ENCODE results near the gene TLE6. TPM values are rescaled to one million over a fixed set of nuclear protein-coding genes. Genes with fewer than 3 reads are reported as not detected.

The TLE6 gene
- total and polyA plus RNA-seq, 2 donors (not counting 3 experiments of a cell fraction or from before 2014, with no cell fraction given): 1.6 to 1.9 TPM

DNA sequence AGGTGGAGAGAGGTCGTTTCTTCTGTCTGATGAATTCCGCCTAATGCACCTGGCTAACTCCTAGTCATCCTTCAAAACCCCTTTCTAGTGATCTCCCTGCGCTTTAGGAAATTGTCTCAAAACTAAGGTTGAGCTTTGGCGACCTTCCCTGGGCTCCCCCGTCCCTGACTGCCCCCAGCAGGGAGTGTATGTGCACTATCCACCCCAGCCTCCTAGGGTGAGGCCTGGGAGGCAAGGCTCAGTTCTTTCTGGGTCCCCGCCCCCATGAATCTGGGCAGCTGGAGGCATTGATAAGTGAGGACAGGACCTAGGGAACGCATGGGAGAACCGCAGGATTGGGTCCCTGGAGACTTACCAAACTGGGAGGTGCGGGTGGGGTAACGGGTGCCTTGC lies 378 bp downstream of the TLE6 start:
- H3K4me3 ChIP-seq (replicated peaks in 1 of 3; ENCODE audit: insufficient read depth in 1 of 3, low read depth in 1 of 3, low read length in 3 of 3): no peak overlapping the region

GRCh38 chr19:2978166-2978767 lies 903 bp downstream of the TLE6 start:
- ChIA-PET POLR2A (no interaction called here), CTCF (interaction anchor here (0.6 to 4.0 kb wide), 2 partner anchors 27 to 126 kb away, joined by 3 to 22 read pairs; no protein-coding TSS in a partner anchor)
- no peak for TF ChIP-seq FOS (IDR thresholded peaks at IDR 0.05; ENCODE audit: borderline replicate concordance, insufficient read depth, low read length)
- no peak for TF ChIP-seq CTCF (IDR thresholded peaks at IDR 0.05; ENCODE audit: extremely low read depth in 1 of 2, insufficient read depth in 1 of 2, low read depth in 1 of 2, low read length in 2 of 2)
- TF ChIP-seq POLR2AphosphoS5 (IDR thresholded peaks at IDR 0.05; ENCODE audit: insufficient read depth, low read depth, low read length): no peak
- no peak for TF ChIP-seq JUN (IDR thresholded peaks at IDR 0.05; ENCODE audit: borderline replicate concordance, insufficient read depth, insufficient read length, low read depth)
- no peak for TF ChIP-seq EZH2 (IDR thresholded peaks at IDR 0.05; ENCODE audit: borderline replicate concordance, low read depth, low read length, severe bottlenecking)
- TF ChIP-seq POLR2A (IDR thresholded peaks at IDR 0.05; ENCODE audit: low read depth, low read length): no peak
- TF ChIP-seq MYC (IDR thresholded peaks at IDR 0.05; ENCODE audit: low read depth, low read length): no peak
- H3K27me3 ChIP-seq (ENCODE audit: control insufficient read depth in 2 of 2, insufficient read depth in 2 of 2, low read length in 2 of 2): no peaks in the 10 kb centered on the region
- no peak overlapping the region for H3K4me3 ChIP-seq (replicated peaks in 1 of 3; ENCODE audit: insufficient read depth in 1 of 3, low read depth in 1 of 3, low read length in 3 of 3)
- H2AFZ ChIP-seq (ENCODE audit: low read depth, low read length): no peak overlapping the region
- H3K4me1 ChIP-seq (ENCODE audit: control insufficient read depth, extremely low read depth, insufficient read depth, low read length): peaks cover 25% of the 10 kb centered on the region
- H3K9ac ChIP-seq (replicated peaks; ENCODE audit: extremely low read depth, insufficient read depth, low read length): no peak overlapping the region
- H4K20me1 ChIP-seq (replicated peaks; ENCODE audit: control insufficient read depth, extremely low read depth, insufficient read depth, low read length): no peaks in the 10 kb centered on the region
- no peak overlapping the region for H3K27ac ChIP-seq (ENCODE audit: insufficient read depth, low read depth, low read length)
- H3K9me3 ChIP-seq (replicated peaks; ENCODE audit: control insufficient read depth, insufficient read depth, low read length): no peaks in the 10 kb centered on the region
- intact Hi-C loops (cut with micrococcal nuclease) (no loop called here), dilution Hi-C loops (cut with MboI; ENCODE audit: extremely low pct_ligation_motif_present, low sequenced_read_pairs) (no loop called here)
- H3K36me3 ChIP-seq (ENCODE audit: control insufficient read depth in 2 of 2, extremely low read depth in 1 of 2, insufficient read depth in 2 of 2, low read length in 2 of 2): no peaks in the 10 kb centered on the region
- H3K4me2 ChIP-seq (ENCODE audit: insufficient read depth, low read length): no peak overlapping the region
- FAIRE-seq (no peak), DNase-seq (ENCODE audit: low read depth, low spot score) (no peak)
- H3K9me1 ChIP-seq (replicated peaks; ENCODE audit: control insufficient read depth, extremely low read depth, insufficient read depth, low read length): no peaks in the 10 kb centered on the region
- no TSS peak for BruUV-seq (replicated peaks)
- H3K79me2 ChIP-seq (ENCODE audit: control insufficient read depth, insufficient read depth, low read length): no peaks in the 10 kb centered on the region

More for the DNA sequence above, 378 bp downstream of the TLE6 start:
- POLR2A ChIA-PET: no interaction called here
- H3K4me1 ChIP-seq (ENCODE audit: control insufficient read depth, extremely low read depth, insufficient read depth, low read length): peaks cover 22% of the 10 kb centered on the region
- BruUV-seq (replicated peaks): no TSS peak
- FAIRE-seq (no peak), DNase-seq (ENCODE audit: low read depth, low spot score) (no peak)
- peak overlapping the region; percentile 25 for H3K4me2 ChIP-seq (ENCODE audit: insufficient read depth, low read length)
- dilution Hi-C loops (cut with MboI; ENCODE audit: extremely low pct_ligation_motif_present, low sequenced_read_pairs) (no loop called here), intact Hi-C loops (cut with micrococcal nuclease) (loop anchor here (2.0 kb wide), 1 partner anchor 57 kb away; no protein-coding TSS in a partner anchor)
- H3K9ac ChIP-seq (replicated peaks; ENCODE audit: extremely low read depth, insufficient read depth, low read length): no peak overlapping the region
- no peaks in the 10 kb centered on the region for H3K79me2 ChIP-seq (ENCODE audit: control insufficient read depth, insufficient read depth, low read length)
- no peaks in the 10 kb centered on the region for H3K36me3 ChIP-seq (ENCODE audit: control insufficient read depth in 2 of 2, extremely low read depth in 1 of 2, insufficient read depth in 2 of 2, low read length in 2 of 2)
- CTCF ChIA-PET: interaction anchor here (0.6 to 4.0 kb wide), 6 partner anchors 15 to 149 kb away, joined by 3 to 22 read pairs (median 3); no protein-coding TSS in a partner anchor
- no peaks in the 10 kb centered on the region for H3K27me3 ChIP-seq (ENCODE audit: control insufficient read depth in 2 of 2, insufficient read depth in 2 of 2, low read length in 2 of 2)
- no peak for TF ChIP-seq JUN (IDR thresholded peaks at IDR 0.05; ENCODE audit: borderline replicate concordance, insufficient read depth, insufficient read length, low read depth)
- TF ChIP-seq MAX (IDR thresholded peaks at IDR 0.05; ENCODE audit: insufficient read depth, insufficient read length): no peak
- no peak for TF ChIP-seq FOS (IDR thresholded peaks at IDR 0.05; ENCODE audit: borderline replicate concordance, insufficient read depth, low read length)
- TF ChIP-seq POLR2A (IDR thresholded peaks at IDR 0.05; ENCODE audit: low read depth, low read length): no peak
- no peak for TF ChIP-seq EZH2 (IDR thresholded peaks at IDR 0.05; ENCODE audit: borderline replicate concordance, low read depth, low read length, severe bottlenecking)
- peak overlapping the region; percentile 44 for H2AFZ ChIP-seq (ENCODE audit: low read depth, low read length)
- H3K27ac ChIP-seq (ENCODE audit: insufficient read depth, low read depth, low read length): peak overlapping the region; percentile 19
- no peaks in the 10 kb centered on the region for H4K20me1 ChIP-seq (replicated peaks; ENCODE audit: control insufficient read depth, extremely low read depth, insufficient read depth, low read length)
- H3K9me1 ChIP-seq (replicated peaks; ENCODE audit: control insufficient read depth, extremely low read depth, insufficient read depth, low read length): no peaks in the 10 kb centered on the region
- H3K9me3 ChIP-seq (replicated peaks; ENCODE audit: control insufficient read depth, insufficient read depth, low read length): no peaks in the 10 kb centered on the region

Data from endothelial cell of umbilical vein (primary cell).